ENCODE measurements around the gene GPHN. TPM values are rescaled to one million over a fixed set of nuclear protein-coding genes. Genes with fewer than 3 reads are reported as not detected.

GPHN gene
- total and polyA plus RNA-seq, 2 of the 8 experiments (the other 6 are each of a cell fraction or from before 2014, with no cell fraction given) = 6.0 to 16.0 TPM

DNA sequence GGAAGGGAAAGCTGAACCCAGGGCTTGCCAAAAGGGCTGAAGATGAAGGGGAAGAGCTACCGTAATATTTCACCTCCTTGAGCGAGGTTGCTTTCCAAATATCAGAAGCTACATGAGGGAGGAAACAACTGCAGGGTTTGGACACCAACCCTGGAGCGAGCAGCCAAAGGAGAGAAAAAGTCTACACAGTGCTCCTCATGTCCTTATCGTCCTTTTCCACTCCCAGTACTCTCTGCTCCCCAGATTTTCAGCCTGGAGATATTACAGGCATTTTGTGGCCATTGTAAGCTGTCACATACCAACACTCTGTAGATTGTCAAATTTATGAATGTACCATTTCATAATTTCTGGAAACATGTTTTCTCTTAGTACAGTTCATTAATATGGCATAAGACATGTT lies 115.9 kb downstream of the GPHN start:
- no peak overlapping the region for H4K5ac ChIP-seq (ENCODE audit: insufficient read length, low read depth, low read length)
- H3K27me3 ChIP-seq (replicated peaks in 1 of 4; ENCODE audit: control insufficient read depth in 3 of 4, extremely low read depth in 1 of 4, insufficient read depth in 3 of 4, low read length in 3 of 4) = no peaks in the 10 kb centered on the region
- H3K4me1 ChIP-seq (replicated peaks in 1 of 4; ENCODE audit: control insufficient read depth in 3 of 4, insufficient read depth in 4 of 4, low read length in 3 of 4) = no peaks in the 10 kb centered on the region
- H2BK15ac ChIP-seq (ENCODE audit: low read length) = no peak overlapping the region
- no peak overlapping the region for H3K4ac ChIP-seq (replicated peaks; ENCODE audit: insufficient read length, low read depth, low read length)
- no peaks in the 10 kb centered on the region for H3K79me1 ChIP-seq (ENCODE audit: low read depth, low read length)
- WGBS, 2 experiments (ENCODE audit: extremely low coverage in 1 of 2, insufficient coverage in 1 of 2, insufficient read length in 1 of 2, insufficient replicate concordance in 2 of 2, low coverage in 1 of 2, low lambda C conversion rate in 2 of 2, missing lambda C conversion rate in 1 of 2) = 80% methylated on average over 4 of the region's 4 CpGs; no CpG with 5 or more reads in 1 of the 2 experiments
- H3K79me2 ChIP-seq (ENCODE audit: control insufficient read depth in 1 of 2, insufficient read depth in 2 of 2, low read length in 2 of 2) = peaks cover 0 to 18% of the 10 kb centered on the region in 2 experiments; a peak in 2 of 4 replicates
- no peak overlapping the region for H2BK20ac ChIP-seq (ENCODE audit: low read length)
- H3K4me2 ChIP-seq (ENCODE audit: insufficient read depth in 1 of 2, low read depth in 2 of 2, low read length in 2 of 2) = no peak overlapping the region
- POLR2A ChIA-PET (ENCODE audit: partially characterized antibody) = no interaction called here
- H3K14ac ChIP-seq (ENCODE audit: insufficient read length) = no peak overlapping the region
- H4K91ac ChIP-seq (replicated peaks; ENCODE audit: insufficient read length, low read length) = no peak overlapping the region
- FAIRE-seq (no peak), DNase-seq (ENCODE audit: low read depth in 1 of 2, low spot score in 2 of 2) (no peak)
- H2BK5ac ChIP-seq (ENCODE audit: low read depth, low read length) = no peak overlapping the region
- no peak overlapping the region for H2AFZ ChIP-seq (ENCODE audit: low read length)
- H3K9ac ChIP-seq (replicated peaks in 1 of 4; ENCODE audit: extremely low read depth in 1 of 4, low read depth in 3 of 4, low read length in 3 of 4) = no peak overlapping the region
- no peaks in the 10 kb centered on the region for H3K23me2 ChIP-seq (ENCODE audit: low read depth, low read length)
- no peak overlapping the region for H2BK120ac ChIP-seq (replicated peaks; ENCODE audit: low read depth, low read length)
- no peak overlapping the region for H3K18ac ChIP-seq (ENCODE audit: extremely low read depth, low read length)
- H3K27ac ChIP-seq (ENCODE audit: low read depth, low read length) = no peak overlapping the region
- H2BK12ac ChIP-seq (ENCODE audit: low read depth, low read length) = no peak overlapping the region
- no peak overlapping the region for H3K56ac ChIP-seq (replicated peaks; ENCODE audit: insufficient read length, low read depth, low read length)
- H2AK5ac ChIP-seq (ENCODE audit: low read depth, low read length) = no peak overlapping the region
- peaks cover 3 to 6% of the 10 kb centered on the region in 2 experiments; a peak in 2 of 4 replicates for H3K9me3 ChIP-seq (ENCODE audit: insufficient read depth in 2 of 2, low read depth in 1 of 2, low read length in 1 of 2)
- H4K8ac ChIP-seq (ENCODE audit: extremely low read depth, insufficient read depth, low read length) = no peak overlapping the region
- no peak overlapping the region for H3K23ac ChIP-seq (ENCODE audit: insufficient read length)
- no peak overlapping the region for H3K4me3 ChIP-seq (ENCODE audit: extremely low read depth in 1 of 4, insufficient read depth in 2 of 4, low read depth in 3 of 4, low read length in 4 of 4)
- H4K20me1 ChIP-seq (replicated peaks in 1 of 2; ENCODE audit: control insufficient read depth in 1 of 2, insufficient read depth in 2 of 2, low read length in 2 of 2) = peaks cover 0 to 2% of the 10 kb centered on the region in 2 experiments
- no peaks in the 10 kb centered on the region for H3K36me3 ChIP-seq (ENCODE audit: control insufficient read depth in 2 of 4, insufficient read depth in 4 of 4, low read length in 3 of 4)
- CTCF ChIA-PET (ENCODE audit: partially characterized antibody) = interaction anchor here (0.8 to 3.0 kb wide), 20 partner anchors 10 to 500 kb away, joined by 3 to 31 read pairs (median 4); no protein-coding TSS in a partner anchor
- TF ChIP-seq SP1 (IDR thresholded peaks at IDR 0.05; ENCODE audit: low read depth, low read length) (no peak), SAP30 (IDR thresholded peaks at IDR 0.05; ENCODE audit: insufficient read depth, insufficient replicate concordance, low read length) (no peak), FOSL1 (IDR thresholded peaks at IDR 0.05; ENCODE audit: insufficient read depth, low read depth, low read length) (no peak), CHD1 (IDR thresholded peaks at IDR 0.05; ENCODE audit: low read depth, low read length) (no peak), RAD21 (IDR thresholded peaks at IDR 0.05 in 1 of 2, conservative IDR thresholded peaks at IDR 0.05 in 1 of 2; ENCODE audit: low read depth in 2 of 2, low read length in 2 of 2) (no peak), NRF1 (IDR thresholded peaks at IDR 0.05; ENCODE audit: low read depth, low read length) (no peak), TEAD4 (IDR thresholded peaks at IDR 0.05; ENCODE audit: low read depth, low read length) (no peak), E2F6 (IDR thresholded peaks at IDR 0.05) (no peak), TCF12 (IDR thresholded peaks at IDR 0.05; ENCODE audit: low read depth, low read length) (no peak), SP2 (IDR thresholded peaks at IDR 0.05; ENCODE audit: low read length) (no peak)
- TF ChIP-seq, protein P1, sequence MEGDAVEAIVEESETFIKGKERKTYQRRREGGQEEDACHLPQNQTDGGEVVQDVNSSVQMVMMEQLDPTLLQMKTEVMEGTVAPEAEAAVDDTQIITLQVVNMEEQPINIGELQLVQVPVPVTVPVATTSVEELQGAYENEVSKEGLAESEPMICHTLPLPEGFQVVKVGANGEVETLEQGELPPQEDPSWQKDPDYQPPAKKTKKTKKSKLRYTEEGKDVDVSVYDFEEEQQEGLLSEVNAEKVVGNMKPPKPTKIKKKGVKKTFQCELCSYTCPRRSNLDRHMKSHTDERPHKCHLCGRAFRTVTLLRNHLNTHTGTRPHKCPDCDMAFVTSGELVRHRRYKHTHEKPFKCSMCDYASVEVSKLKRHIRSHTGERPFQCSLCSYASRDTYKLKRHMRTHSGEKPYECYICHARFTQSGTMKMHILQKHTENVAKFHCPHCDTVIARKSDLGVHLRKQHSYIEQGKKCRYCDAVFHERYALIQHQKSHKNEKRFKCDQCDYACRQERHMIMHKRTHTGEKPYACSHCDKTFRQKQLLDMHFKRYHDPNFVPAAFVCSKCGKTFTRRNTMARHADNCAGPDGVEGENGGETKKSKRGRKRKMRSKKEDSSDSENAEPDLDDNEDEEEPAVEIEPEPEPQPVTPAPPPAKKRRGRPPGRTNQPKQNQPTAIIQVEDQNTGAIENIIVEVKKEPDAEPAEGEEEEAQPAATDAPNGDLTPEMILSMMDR (IDR thresholded peaks at IDR 0.05; ENCODE audit: control extremely low read depth in 1 of 3, insufficient read depth in 1 of 3, low read depth in 1 of 3, low read length in 3 of 3) = no peak

Measured in H1 (cell line).